HTERT RPE-1 (cell line): ENCODE results near the gene SEC14L1.
"Not testable (repeated sequence)": the region's sequence is repeated elsewhere in the genome, so short reads cannot be mapped to it uniquely, and the experiment has no call there.

Experiments
- in situ Hi-C: fragments of 300-500 bp; cut with MboI; formaldehyde crosslinking; loops from 4 replicates; pipeline ENCODE4 v1.14.3; 2020; ENCODE audit warnings: low sequenced_read_pairs

Gene SEC14L1

GRCh38 chr17:77140878-77141767, at the start of gene SEC14L1:
Gene SEC14L1, plus strand, starts transcription at chr17:77140969. Its CDS starts 2,628 bp downstream, at chr17:77143597.
- in situ Hi-C loops = no loop called here

GRCh38 chr17:77092025-77092424, 48.7 kb upstream of the SEC14L1 start:
- in situ Hi-C loops = no loop called here

DNA sequence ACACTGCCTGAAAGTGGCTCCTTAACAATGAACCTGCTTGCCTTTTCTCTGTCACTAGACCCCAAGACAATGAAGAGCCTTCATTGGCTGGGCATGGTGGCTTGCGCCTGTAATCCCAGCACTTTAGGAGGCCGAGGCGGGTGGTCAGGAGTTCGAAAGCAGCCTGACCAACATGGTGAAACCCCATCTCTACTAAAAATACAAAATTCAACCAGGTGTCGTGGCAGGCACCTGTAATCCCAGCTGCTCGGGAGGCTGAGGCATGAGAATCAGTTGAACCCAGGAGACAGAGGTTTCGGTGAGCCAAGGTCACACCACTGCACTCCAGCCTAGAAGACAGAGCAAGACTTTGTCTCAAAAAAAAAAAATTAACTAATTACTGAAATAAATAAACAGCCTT, 45.3 kb upstream of the SEC14L1 start:
- in situ Hi-C loops = no loop called here

DNA sequence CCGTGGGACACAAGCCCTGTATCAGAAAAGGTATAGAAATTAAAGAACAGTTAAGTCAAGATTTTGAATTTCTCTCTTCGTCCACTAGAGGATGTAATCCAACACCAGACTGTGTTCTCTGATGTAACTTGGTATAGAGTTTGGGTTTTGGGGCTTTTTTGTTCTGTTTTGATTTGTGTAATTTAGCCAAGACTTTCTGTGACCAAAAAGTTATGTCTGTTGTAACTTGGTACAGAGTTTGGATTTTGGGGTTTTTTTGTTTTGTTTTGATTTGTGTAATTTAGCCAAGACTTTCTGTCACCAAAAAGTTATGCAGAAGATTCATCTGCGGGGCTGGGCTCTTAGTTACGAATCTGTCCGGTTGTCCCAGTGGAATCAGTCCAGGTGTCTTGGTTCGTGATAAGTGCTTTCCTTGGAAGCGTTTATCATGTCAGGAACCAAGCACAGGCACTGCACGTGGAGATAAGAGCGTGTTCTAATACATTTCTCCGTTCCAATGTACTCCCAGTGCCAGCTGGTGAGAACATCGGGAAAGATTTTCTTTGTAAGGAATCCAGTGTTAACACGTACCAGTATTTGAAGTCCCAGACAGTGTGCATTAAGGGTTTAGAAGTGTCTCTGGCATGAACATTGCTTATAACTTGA, 44.1 kb upstream of the SEC14L1 start:
- in situ Hi-C loops = no loop called here

DNA sequence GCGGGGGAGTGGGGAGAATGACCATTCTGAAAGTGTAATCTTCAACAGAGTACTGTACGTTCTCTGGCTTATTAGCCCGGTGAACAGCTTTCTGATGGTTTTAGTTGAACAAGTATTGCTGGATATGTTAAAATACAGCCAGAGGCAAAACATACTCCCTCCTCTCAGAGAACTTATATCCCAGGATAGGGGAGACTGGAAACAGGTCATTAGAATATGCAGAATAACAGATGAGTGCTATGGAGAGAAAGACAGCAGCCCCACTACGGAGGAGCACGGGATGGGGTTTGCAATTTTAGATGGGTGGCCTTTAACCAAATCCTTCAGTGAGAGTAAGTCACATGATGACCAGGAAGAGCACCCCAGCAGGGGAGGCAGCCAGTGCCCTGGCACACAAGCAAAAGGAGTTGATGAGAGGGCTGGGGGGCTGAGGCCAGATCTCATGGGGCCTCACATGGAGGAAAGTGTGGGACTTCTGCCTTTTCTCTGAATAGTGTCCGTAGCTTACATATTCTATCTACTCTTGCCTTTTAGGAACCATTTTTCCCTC, 43.1 kb upstream of the SEC14L1 start:
- in situ Hi-C loops = no loop called here

GRCh38 chr17:77098884-77099545, 41.8 kb upstream of the SEC14L1 start:
- in situ Hi-C loops = no loop called here

- in situ Hi-C loops = no loop called here
Measured at GRCh38 chr17:77099997-77100396, 40.8 kb upstream of the SEC14L1 start.

- in situ Hi-C loops = no loop called here
Measured at GRCh38 chr17:77101521-77102410, 39.0 kb upstream of the SEC14L1 start.

DNA sequence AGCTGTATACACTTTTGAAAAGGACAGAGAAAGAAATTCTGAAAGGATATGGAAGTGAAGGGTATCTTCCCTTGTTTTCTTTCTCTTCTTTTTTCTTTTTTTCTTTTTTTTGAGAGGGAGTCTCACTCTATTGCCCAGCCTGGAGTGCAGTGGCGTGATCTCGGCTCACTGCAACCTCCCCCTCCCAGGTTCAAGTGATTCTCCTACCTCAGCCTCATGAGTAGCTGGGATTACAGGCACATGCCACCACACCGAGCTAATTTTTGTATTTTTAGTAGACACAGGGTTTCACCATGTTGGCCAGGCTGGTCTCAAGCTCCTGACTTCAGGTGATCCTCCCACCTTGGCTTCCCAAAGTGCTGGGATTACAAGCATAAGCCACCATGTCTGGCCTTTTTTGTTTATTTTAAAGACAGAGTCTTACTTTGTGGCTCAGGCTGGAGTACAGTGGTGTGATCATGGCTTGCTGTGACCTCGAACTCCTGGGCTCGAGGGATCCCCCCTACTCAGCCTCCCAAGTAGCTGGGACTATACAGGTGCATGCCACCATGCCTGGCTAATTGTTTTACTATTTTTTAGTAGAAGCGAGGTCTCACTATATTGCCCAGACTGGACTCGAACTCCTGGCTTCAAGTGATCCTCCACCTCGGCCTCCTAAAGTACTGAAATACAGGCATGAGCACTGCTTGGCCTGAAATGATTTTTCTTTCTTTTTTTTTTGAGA, 38.2 kb upstream of the SEC14L1 start:
- in situ Hi-C loops = not testable (repeated sequence)

- in situ Hi-C loops = no loop called here
Measured at GRCh38 chr17:77105706-77106105, 35.1 kb upstream of the SEC14L1 start.

DNA sequence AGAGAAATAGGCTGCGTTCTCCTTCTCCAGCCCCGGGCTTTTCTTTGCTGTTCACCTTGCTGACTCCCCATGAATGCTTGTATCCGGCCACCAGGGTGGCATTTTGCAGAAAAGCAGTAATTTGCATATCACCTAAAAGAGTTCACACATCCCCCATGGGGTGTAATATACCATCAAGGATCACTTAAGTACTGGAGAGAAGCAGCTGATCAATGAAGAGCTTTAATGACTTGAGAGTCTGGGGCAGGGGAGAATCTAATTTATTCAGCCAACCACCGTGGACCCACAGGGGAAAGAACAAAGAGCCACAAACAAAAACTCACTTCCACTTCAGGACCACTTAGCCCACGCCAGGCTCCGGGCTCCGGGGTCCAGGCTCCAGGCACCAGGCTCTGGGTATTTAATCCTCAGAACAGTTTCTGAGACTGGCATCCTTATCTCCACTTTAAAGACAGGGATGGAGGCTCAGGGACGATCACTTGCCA, 33.9 kb upstream of the SEC14L1 start:
- in situ Hi-C loops = no loop called here

- in situ Hi-C loops = no loop called here
Measured at GRCh38 chr17:77107506-77108433, 33.0 kb upstream of the SEC14L1 start.

- in situ Hi-C loops = no loop called here
Measured at GRCh38 chr17:77109159-77109759, 31.5 kb upstream of the SEC14L1 start.

- in situ Hi-C loops = no loop called here
Measured at GRCh38 chr17:77109764-77110359, 30.9 kb upstream of the SEC14L1 start.

- in situ Hi-C loops = not testable (repeated sequence)
Measured at GRCh38 chr17:77111165-77111933, 29.4 kb upstream of the SEC14L1 start.

GRCh38 chr17:77111934-77112296, 28.9 kb upstream of the SEC14L1 start:
- in situ Hi-C loops = no loop called here

DNA sequence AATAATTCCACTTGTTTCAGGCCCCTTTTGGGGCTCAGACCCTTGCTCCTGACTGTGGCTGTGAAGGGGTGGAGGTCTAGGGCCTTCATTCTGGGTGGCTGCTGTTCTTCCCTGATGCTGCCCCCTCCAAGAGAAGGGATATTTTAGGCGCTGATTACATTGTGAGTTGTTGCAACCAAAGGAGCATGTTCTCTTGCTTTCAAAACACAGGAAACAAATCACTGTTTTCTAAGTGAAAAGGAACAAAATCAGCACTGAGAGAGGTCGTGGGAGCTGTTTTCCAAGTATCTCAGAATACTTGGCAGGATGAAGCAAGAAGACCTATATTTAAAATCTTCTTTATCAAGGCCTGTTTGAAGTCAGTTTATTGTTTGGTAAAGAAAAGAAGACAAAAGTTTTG, 25.3 kb upstream of the SEC14L1 start:
- in situ Hi-C loops = no loop called here
